Tongue (tissue), 2 donors: ENCODE measurements around the gene EXPH5. TPM values are rescaled to one million over a fixed set of nuclear protein-coding genes. Genes with fewer than 3 reads are reported as not detected.
"Not testable (repeated sequence)": the region's sequence is repeated elsewhere in the genome, so short reads cannot be mapped to it uniquely, and the experiment has no call there.

Experiments used
- DNase-seq: peaks from one replicate; pipeline ENCODE4 v3.0.0-alpha.2; 2015
- total RNA-seq: library from RNA; depleted of rRNA; stranded (reverse); fragments of >200 nt; gene quantifications from one replicate; pipeline ENCODE4 v1.2.3, GENCODE V29; 2014

EXPH5 gene
- total RNA-seq, 1 donor from 2014 or later: 8.8 TPM

- no peak for DNase-seq
These were observed 12.5 kb upstream of the EXPH5 start for GRCh38 chr11:108606070-108606469.

DNA sequence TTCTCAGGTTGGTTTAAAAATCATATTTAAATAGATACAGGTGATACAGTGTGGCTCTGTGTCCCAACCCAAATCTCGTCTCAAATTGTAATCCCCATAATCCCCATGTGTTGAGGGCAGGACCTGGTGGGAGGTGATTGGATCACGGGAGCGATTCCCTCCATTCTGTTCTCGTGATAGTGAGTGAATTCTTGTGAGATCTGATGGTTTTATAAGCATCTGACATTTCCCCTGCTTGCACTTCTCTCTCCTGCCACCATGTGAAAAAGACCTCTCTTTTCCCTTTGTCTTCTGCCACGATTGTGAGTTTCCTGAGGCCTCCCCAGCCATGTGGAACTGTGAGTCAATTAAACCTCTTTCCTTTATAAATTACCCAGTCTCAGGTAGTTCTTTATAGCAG is 9.2 kb upstream of the EXPH5 start:
- not testable (repeated sequence) for DNase-seq

DNA sequence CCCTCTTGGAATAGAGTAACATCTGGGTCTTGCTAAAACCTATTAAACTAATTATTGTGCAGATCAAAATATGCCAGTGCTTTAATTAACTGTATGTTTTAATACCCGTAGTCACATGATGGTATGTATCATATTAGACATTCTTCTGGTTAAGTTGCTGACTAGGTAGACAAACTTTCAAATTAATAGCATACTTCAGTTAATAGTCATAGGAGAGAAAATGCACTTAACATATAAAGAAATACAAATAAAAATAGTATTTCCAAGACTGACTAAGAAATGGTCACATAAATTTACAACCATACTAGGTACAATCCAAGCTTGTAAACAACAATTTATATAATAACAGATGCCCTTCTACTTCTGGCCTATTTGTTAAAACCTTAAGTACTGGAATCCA is 7.6 kb upstream of the EXPH5 start:
- DNase-seq: no peak

GRCh38 chr11:108599978-108600377 is 6.4 kb upstream of the EXPH5 start:
- no peak for DNase-seq

DNA sequence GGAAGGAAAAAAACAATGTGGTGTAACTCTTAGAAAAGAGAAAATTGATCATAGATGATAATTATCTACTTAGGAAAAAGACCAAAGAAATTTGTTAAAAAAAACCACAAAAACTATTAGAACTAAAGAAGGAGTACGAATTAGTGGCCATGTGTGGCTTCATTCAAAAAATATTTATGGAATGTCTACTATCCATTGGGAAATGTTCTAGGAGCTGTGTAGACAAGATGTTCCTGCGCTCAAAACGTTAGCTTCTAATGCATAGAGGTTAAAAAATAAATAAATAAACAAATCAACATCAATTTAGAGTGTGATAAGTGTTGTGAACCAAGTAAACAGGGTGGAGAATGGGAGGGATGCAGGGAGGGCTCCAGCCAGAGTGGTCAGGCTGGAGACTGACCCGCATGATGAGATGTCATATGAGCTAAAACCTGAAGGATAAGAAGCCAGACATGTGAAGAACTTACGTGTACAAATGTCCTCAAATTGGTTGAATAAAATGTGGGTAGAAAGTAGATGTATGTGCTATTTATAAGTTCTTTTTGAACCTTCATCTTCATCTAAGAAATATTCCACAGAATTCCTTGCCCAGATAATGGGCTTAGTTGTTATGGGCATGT is 4.3 kb upstream of the EXPH5 start:
- no peak for DNase-seq

DNA sequence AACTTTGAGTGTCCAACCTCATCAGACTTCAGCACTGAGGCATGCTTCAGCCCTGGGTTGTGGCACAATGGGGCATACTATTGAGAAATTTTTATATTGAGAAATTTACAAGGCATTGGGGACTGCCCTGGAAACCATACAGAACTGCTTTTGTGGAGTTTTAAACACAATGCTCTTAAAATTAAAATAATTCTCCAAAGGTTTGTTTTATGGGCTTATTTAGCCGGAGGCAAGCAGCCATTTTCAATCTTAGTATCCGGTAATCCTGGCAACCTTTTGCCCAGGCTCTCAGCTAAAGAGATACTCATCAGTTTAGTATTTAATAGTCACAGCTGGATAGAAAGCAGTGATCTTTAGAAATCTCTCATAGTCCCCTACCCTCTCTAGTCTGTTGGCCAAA is 3.1 kb upstream of the EXPH5 start:
- DNase-seq: no peak

- no peak for DNase-seq
These were observed 411 bp upstream of the EXPH5 start for GRCh38 chr11:108593923-108594434.

DNA sequence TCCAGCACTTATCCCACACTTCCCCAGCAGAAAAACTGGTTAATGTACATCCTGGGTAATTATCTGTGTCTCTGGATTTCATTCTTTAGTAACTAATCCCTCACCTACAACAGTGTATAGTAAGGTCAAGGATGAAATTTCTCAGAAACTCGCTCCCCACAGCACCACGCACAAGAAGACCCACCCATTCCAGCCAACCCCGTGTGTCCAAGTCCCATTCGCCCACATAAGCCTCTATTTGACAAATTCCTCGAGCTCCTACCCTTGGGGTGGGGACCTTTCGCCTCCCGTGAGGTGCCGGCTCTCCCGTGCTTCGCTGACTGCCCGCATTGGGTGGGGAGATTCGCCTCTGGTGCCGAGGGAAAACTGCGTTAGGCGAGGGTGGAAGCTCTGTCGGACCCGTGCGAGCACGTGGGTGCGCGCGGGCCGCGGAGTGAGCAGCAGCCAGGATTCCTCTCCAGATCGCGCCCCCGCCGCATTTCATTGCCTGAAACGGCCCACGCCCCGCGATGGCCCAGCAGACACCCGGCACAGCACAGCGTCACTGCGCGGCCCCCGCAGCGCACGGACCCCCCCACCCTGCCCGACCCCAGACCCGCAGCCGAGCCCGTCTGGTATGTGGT is 866 bp downstream of the EXPH5 start:
- DNase-seq: peak; percentile 21

DNA sequence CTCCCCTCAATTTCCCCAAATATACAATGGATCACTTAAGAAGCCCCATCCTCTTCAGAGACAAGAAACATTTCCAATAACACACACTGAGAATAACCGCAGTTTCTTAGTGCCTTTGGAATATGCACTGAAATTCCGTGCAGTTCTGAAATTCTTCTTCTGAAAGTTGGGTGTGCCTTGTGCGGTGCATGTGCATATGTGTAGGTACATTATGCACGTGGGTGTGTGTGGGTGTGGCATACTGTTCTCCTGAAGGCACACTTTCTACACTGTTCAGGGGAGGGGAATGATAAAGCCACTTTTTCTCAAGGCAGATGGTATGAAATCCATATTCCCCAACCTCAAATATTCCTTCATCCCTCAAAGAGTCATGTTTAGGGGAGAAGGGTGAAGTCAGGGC is 1.7 kb downstream of the EXPH5 start:
- DNase-seq: no peak

DNA sequence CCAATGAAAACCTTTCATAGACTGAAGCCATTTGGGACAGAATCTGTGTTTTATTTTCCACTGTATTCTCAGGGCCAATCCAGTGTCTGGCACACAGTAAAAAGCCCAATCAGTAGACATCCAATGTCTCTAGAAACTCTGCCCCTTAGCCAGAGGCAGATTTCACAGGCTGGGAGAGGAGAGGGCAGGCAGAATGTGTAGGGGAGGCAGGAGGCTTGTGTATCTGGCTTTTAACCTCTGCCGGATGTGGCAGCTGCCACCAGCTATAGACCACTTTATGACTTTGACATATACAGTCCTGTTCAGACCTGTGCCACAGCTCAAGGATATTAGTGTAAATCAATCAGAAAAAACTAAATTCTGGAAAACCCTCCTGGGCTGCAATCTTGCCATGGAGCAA is 4.4 kb downstream of the EXPH5 start:
- DNase-seq: peak; percentile 15

DNA sequence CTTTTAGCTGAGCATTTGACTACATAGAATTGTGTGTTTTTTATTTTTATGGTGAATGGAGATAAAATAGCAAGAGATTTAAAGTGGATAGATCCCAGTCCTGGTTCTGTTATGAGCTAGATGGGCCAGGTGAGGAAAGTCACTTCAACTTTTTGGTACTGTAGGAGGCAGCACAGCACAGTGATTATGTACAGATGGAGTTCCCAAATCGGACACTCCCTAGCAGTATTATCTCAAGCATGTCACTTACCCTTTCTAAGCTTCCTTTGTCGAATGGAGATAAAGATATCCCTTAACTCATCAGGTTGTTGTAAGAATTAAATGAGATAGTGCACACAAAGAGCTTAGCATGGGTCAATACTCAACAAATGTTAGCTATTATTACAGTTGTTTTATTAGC is 5.3 kb downstream of the EXPH5 start:
- no peak for DNase-seq

DNA sequence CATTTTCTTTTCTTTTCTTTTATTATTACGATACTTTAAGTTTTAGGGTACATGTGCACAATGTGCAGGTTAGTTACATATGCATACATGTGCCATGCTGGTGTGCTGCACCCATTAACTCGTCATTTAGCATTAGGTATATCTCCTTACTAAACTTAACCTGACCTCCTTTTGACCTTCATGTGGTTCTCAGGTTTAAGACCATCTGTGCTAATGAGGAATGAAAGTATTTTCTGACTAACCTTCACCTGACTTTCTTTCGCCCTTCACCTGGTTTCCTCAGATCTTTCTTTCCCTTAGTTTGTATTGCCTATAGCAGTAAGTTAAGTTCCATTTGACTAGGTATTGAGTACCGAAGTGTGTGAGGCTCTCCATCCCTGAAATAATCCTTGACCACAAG is 6.5 kb downstream of the EXPH5 start:
- DNase-seq: no peak

DNA sequence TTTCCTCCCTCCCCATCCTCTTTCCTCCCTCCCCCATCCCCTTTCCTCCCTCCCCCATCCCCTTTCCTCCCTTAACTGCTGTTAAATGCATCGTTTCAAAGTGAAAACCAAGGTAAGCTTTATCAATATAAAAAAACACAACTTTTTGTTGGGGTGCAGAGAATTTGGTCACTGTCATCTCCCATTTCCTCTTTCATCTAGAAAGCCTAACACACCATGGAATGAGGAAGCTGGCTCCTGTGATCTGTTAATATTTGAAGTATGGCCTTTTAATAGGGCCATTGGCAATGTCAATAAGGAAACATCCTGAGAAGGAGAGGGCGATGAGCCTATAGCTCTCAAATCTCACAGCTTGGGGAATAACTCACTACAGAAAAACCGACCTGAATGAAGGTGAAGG is 7.0 kb downstream of the EXPH5 start:
- DNase-seq: no peak

DNA sequence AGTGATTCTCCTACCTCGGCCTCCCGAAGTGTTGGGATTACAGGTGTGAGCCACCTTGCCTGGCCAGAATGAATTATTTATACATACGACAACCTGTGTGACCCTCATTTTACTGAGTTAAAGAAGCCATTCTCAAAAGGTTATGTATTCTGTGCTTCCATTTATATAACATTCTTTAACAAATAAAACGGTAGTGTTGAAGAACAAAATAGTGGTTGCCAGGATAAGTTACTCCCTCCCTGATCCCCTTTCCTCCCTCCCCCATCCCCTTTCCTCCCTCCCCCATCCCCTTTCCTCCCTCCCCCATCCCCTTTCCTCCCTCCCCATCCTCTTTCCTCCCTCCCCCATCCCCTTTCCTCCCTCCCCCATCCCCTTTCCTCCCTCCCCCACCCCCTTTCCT is 7.4 kb downstream of the EXPH5 start:
- not testable (repeated sequence) for DNase-seq

DNA sequence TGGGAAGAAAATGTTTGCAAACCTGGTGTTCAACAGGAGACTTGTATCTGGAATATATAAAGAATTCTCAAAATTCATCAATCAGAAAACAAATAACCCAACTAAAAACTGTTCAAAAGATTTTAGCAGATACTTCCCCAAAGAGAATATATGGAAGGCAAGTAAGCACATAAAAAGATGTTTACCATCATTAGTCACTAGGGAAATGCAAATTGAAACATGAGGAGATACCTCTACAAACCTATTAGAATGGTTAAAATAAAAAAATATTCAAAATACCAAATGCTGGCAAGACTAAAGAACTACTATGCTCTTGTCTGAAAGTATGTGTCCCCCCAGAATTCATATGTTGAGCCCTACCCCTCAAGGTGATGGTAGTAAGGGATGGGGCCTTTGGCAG is 8.6 kb downstream of the EXPH5 start:
- no peak for DNase-seq

DNA sequence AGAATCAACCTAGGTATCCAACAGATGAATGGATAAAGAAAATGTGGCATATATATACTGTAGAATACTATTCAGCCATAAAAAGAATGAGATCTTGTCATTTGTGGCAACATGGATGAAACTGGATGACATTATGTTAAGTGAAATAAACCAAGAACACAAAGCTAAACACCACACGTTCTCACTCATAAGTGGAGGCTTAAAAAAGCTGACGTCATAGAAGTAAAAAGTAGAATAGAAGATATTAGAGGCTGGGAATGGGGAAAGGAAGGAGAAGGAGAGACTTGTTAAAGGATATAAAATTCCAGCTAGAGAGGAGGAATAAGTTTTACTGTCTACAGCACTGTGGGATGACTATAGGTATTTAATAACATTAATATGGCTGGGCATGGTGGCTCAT is 12.9 kb downstream of the EXPH5 start:
- DNase-seq: no peak

GRCh38 chr11:108580043-108580442 is 13.5 kb downstream of the EXPH5 start:
- DNase-seq: no peak

DNA sequence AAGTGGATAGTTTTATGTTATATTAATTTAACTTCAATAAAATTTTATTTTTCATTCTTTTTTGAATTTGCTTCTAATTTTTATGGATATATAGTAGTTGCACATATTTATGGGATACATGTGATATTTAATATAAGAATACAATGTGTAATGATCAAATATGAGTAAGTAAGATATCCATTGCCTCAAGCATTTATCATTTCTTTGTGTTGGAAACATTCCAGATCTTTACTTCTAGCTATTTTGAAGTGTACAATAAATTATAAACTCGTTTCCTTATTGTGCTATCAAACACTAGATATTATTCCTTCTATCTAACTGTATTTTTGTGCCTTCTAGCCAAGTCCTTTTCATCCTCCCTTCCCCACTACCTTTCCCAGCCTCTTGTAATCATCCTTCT is 17.0 kb downstream of the EXPH5 start:
- no peak for DNase-seq

DNA sequence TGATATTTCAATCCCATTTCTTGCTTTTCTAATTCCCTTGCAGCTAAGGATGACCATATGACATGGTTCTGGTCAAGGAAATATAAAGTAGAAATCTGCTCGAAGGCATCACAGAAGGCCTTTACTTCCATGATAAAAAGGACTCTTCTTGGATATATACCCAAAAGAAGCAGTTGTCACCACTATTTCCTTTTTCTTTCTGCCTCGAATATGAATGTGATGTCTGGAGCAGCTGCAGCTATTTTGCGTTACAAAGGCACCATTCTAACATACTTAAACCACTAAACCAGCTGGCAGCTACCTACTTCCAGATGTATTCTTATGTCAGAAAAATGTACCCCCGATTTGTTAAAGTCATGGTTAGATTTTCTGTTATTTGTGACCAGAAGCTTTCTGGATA is 18.9 kb downstream of the EXPH5 start:
- no peak for DNase-seq

GRCh38 chr11:108571001-108571400 is 22.6 kb downstream of the EXPH5 start:
- DNase-seq: no peak

DNA sequence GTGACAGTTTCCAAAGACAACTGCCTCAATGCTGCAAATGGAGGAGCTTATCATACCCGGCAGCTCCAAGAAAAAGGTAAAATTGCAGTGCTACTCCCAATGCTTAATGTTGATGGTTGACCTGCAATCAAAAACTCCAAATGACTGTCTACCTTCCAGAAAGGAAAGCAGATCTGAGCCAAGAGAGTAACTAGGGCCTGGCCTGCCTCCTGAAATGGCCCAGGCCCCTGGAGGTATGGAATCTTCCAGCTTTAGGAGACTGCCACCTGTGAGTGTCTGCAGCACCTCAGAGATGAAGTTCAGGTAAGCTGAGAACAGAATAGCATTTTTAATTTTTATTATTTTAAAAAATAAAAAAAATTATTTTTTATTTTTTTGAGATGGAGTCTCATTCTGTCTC is 23.7 kb downstream of the EXPH5 start:
- DNase-seq: no peak

- DNase-seq: no peak
These were observed 25.2 kb downstream of the EXPH5 start for GRCh38 chr11:108568195-108568858.

DNA sequence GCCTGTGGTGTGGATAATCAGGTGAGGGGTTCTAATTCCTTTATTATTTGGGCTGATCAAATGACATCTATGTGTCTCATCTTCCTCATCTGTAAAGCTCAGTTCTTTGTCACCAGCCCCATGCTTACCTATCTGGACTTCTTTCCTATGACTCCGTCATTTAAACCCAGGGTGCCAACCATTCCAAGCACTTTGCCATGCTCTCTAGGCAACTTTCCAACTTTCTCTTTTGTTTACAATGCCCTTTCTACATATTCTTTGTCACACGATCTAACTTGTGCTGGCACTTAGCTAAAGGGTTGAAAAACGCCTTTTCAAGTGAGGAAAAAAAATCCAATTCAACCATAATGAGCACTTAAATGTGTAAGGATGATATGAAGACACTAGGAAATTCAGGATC is 27.9 kb downstream of the EXPH5 start:
- no peak for DNase-seq
